GM19438 (cell line): ENCODE data around the gene SNX18.

Source experiments
- ATAC-seq: cut with Tn5 transposase; IDR thresholded peaks from one replicate; pipeline ENCODE4 v1.9.1; 2021; ENCODE audit warnings: low read depth; ENCODE audit not compliant: unreplicated experiment

Gene SNX18

GRCh38 chr5:54538156-54538555 is 20.6 kb downstream of the SNX18 start:
- no peak for ATAC-seq

GRCh38 chr5:54539001-54539400 is 21.4 kb downstream of the SNX18 start:
- no peak for ATAC-seq

- no peak for ATAC-seq
Observed at GRCh38 chr5:54540286-54540685, 22.7 kb downstream of the SNX18 start.

- ATAC-seq, result no peak
Observed at GRCh38 chr5:54541823-54542783, 24.5 kb downstream of the SNX18 start.

GRCh38 chr5:54544044-54544443 is 26.5 kb downstream of the SNX18 start:
- no peak for ATAC-seq

- no peak for ATAC-seq
Observed at GRCh38 chr5:54545796-54546195, 28.2 kb downstream of the SNX18 start.

- no peak for ATAC-seq
Observed at GRCh38 chr5:54547711-54548250, 30.2 kb downstream of the SNX18 start.

GRCh38 chr5:54548565-54548964 is 31.0 kb downstream of the SNX18 start:
- ATAC-seq, result no peak

GRCh38 chr5:54551292-54551691 is 33.7 kb downstream of the SNX18 start:
- ATAC-seq, result no peak

- no peak for ATAC-seq
Observed at GRCh38 chr5:54551926-54552325, 34.4 kb downstream of the SNX18 start.

- no peak for ATAC-seq
Observed at GRCh38 chr5:54552446-54552845, 34.9 kb downstream of the SNX18 start.

GRCh38 chr5:54553659-54554207 is 36.2 kb downstream of the SNX18 start:
- ATAC-seq, result no peak

GRCh38 chr5:54556141-54556540 is 38.6 kb downstream of the SNX18 start:
- no peak for ATAC-seq

- ATAC-seq, result no peak
Observed at GRCh38 chr5:54558362-54558761, 40.8 kb downstream of the SNX18 start.

GRCh38 chr5:54561651-54562050 is 44.1 kb downstream of the SNX18 start:
- ATAC-seq, result no peak

GRCh38 chr5:54563083-54563761 is 45.7 kb downstream of the SNX18 start:
- ATAC-seq, result no peak

- ATAC-seq, result no peak
Observed at GRCh38 chr5:54567996-54568395, 50.4 kb downstream of the SNX18 start.

- no peak for ATAC-seq
Observed at GRCh38 chr5:54570916-54571315, 53.4 kb downstream of the SNX18 start.

GRCh38 chr5:54571462-54571861 is 53.9 kb downstream of the SNX18 start:
- no peak for ATAC-seq

GRCh38 chr5:54573812-54574489 is 56.4 kb downstream of the SNX18 start:
- no peak for ATAC-seq

- ATAC-seq, result no peak
Observed at GRCh38 chr5:54577528-54577927, 60.0 kb downstream of the SNX18 start.
